K562 (cell line): ENCODE measurements around the gene AHSP. TPM values are rescaled to one million over a fixed set of nuclear protein-coding genes. Genes with fewer than 3 reads are reported as not detected.

ENCODE experiments used
- KAT7 ChIP-seq: sonication (generic); formaldehyde crosslinking; IDR thresholded peaks from 2 replicates; pipeline ENCODE4 v1.8.0; 2022; ENCODE audit warnings: missing genetic modification reagents, mild to moderate bottlenecking, borderline replicate concordance
- REST ChIP-seq, 2 experiments: fragments of 450-650 bp; formaldehyde crosslinking in 1 of 2; IDR thresholded peaks; 2 replicates each; pipeline versions ENCODE4 v1.4.0 to v1.6.1; 2014 to 2020; ENCODE audit warnings: mild to moderate bottlenecking in 2 of 2, borderline replicate concordance in 1 of 2, low read depth in 1 of 2
- TCFL5 ChIP-seq: fragments of 250-450 bp; sonication (Bioruptor Pico); conservative IDR thresholded peaks from 2 replicates; pipeline ENCODE4 v1.6.1; 2021; ENCODE audit warnings: mild to moderate bottlenecking, moderate library complexity, matching md5 sums
- ZNF318 ChIP-seq, 2 experiments: fragments of 450-650 bp; IDR thresholded peaks; 2 replicates each; pipeline ENCODE4 v1.6.1; 2016; ENCODE audit warnings: mild to moderate bottlenecking in 2 of 2, borderline replicate concordance in 1 of 2, low read depth in 1 of 2, moderate library complexity in 1 of 2
- polyA plus RNA-seq, 8 experiments: library from polyadenylated mRNA; depleted of rRNA in 4 of 8; stranded (reverse) in 5 of 8; unstranded in 3 of 8; fragments of >200 nt; fragmentation: Nextera tagmentation in 2 of 8; fragmentation: Illumina TruSeq in 1 of 8; extraction: Ambion mirVana in 2 of 8; extraction: Trizol in 1 of 8; gene quantifications; 2 replicates each; pipeline versions ENCODE4 v1.2.1 to v1.2.3, GENCODE V29; 2011 to 2014; ENCODE audit warnings: inconsistent platforms in 1 of 8, missing spikeins in 1 of 8
- total RNA-seq, 7 experiments: library from RNA; depleted of rRNA in 6 of 7; stranded (reverse); fragments of >200 nt in 6 of 7; fragmentation: Illumina TruSeq in 2 of 7; extraction: Trizol in 2 of 7; gene quantifications; 2 replicates each; pipeline versions ENCODE4 v1.2.1 to v1.2.3, GENCODE V29; 2011 to 2021; ENCODE audit warnings: low replicate concordance in 1 of 7

Gene AHSP
- total and polyA plus RNA-seq, 9 of the 15 experiments (the other 6 are each of a cell fraction or from before 2014, with no cell fraction given) = 6.6 to 99.1 (median 25.8) TPM

GRCh38 chr16:31487720-31488467 is 39.8 kb upstream of the AHSP start (continued):
- no peak for TF ChIP-seq ZNF318 (IDR thresholded peaks at IDR 0.05; ENCODE audit: borderline replicate concordance in 1 of 2, low read depth in 1 of 2)
- no peak for TF ChIP-seq KAT7
- TF ChIP-seq TCFL5 (CRISPR knock-in tag) = no peak
- no peak for TF ChIP-seq REST (IDR thresholded peaks at IDR 0.05; ENCODE audit: borderline replicate concordance)
- no peak for TF ChIP-seq REST (CRISPR knock-in tag; IDR thresholded peaks at IDR 0.05; ENCODE audit: low read depth)
